ENCODE results near the gene TCERG1L.

DNA sequence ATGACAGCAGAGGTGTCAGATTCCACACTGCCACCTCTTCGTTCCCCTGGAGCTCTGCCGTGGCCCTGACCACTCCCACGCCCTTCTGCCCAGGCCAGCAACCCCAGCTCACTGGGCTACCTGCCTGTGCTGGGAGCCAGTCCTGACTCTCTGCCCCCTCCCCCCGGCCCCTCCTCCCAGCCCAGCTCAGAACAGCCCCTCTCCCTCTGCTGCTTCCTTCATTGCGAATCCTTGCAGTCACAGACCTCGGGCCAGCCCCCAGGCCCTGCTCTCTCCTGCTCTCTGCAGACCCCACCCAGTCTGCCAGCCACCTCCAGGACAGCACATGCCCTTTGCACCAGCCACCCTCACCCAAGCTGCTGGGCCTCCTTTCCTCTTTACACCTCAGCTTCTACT, 60.4 kb downstream of the TCERG1L start:
- TF ChIP-seq, protein P1, sequence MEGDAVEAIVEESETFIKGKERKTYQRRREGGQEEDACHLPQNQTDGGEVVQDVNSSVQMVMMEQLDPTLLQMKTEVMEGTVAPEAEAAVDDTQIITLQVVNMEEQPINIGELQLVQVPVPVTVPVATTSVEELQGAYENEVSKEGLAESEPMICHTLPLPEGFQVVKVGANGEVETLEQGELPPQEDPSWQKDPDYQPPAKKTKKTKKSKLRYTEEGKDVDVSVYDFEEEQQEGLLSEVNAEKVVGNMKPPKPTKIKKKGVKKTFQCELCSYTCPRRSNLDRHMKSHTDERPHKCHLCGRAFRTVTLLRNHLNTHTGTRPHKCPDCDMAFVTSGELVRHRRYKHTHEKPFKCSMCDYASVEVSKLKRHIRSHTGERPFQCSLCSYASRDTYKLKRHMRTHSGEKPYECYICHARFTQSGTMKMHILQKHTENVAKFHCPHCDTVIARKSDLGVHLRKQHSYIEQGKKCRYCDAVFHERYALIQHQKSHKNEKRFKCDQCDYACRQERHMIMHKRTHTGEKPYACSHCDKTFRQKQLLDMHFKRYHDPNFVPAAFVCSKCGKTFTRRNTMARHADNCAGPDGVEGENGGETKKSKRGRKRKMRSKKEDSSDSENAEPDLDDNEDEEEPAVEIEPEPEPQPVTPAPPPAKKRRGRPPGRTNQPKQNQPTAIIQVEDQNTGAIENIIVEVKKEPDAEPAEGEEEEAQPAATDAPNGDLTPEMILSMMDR (IDR thresholded peaks at IDR 0.05; ENCODE audit: insufficient read depth, low read length): no peak
- TF ChIP-seq POLR2AphosphoS5 (IDR thresholded peaks at IDR 0.05; ENCODE audit: low read depth): no peak
- TF ChIP-seq GABPA (IDR thresholded peaks at IDR 0.05; ENCODE audit: low read depth): no peak
- TF ChIP-seq SPI1 (IDR thresholded peaks at IDR 0.05; ENCODE audit: borderline replicate concordance, low read depth): no peak
- TF ChIP-seq REST (IDR thresholded peaks at IDR 0.05; ENCODE audit: insufficient replicate concordance, low read depth): no peak
